ENCODE measurements around the gene NAV2. TPM values are rescaled to one million over a fixed set of nuclear protein-coding genes. Genes with fewer than 3 reads are reported as not detected.

The NAV2 gene
- total and polyA plus RNA-seq, 2 donors from 2014 or later: 5.9 to 37.7 TPM

DNA sequence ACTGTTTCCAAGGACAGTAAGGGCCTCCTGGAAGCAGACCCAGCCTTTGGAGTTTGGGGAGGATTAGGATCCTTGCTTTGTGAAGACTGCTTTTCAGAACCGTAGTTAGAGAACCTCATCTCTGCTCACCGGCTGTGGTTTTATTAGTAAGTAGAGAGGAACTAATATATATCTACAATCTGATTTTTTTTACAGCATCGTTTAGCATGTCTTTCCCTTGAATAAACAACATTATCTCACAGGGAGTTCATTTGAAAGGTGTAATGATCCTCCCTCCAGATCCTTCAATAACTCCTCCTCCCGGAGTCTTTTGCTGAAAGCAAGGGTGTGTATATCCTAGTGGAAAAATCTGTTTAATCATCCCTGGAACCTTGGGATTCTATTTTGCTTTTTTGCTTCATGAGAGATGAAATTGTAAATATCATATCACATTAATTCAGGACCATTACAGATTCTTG, 314.9 kb downstream of the NAV2 start:
- Histone ChIP-seq H3K4me1 (ENCODE audit: control insufficient read depth in 2 of 3, insufficient read depth in 2 of 3, low read depth in 1 of 3, low read length in 3 of 3) (peaks cover 4 to 12% (median 8%) of the 10 kb centered on the region in 3 donors), H3K9ac (ENCODE audit: low read length in 3 of 3) (peak overlapping the region in 2 of 3 donors; percentile 21), H3K27me3 (ENCODE audit: control insufficient read depth, insufficient read depth, low read length) (no peaks in the 10 kb centered on the region), H3K36me3 (ENCODE audit: control insufficient read depth in 2 of 3, insufficient read depth in 3 of 3, low read length in 3 of 3) (no peaks in the 10 kb centered on the region), H3K9me3 (ENCODE audit: control insufficient read depth in 2 of 3, insufficient read depth in 1 of 3, low read length in 3 of 3) (no peaks in the 10 kb centered on the region), H3K4me3 (ENCODE audit: low read length in 3 of 3) (peak overlapping the region in 2 of 3 donors; percentile 13 to 49), H3K27ac (ENCODE audit: low read depth in 2 of 2, low read length in 2 of 2) (peak overlapping the region; percentile 37 to 51)
- DNase-seq: no peak
- intact Hi-C loops (cut with DNase I): no loop called here
- TF ChIP-seq, protein P1, sequence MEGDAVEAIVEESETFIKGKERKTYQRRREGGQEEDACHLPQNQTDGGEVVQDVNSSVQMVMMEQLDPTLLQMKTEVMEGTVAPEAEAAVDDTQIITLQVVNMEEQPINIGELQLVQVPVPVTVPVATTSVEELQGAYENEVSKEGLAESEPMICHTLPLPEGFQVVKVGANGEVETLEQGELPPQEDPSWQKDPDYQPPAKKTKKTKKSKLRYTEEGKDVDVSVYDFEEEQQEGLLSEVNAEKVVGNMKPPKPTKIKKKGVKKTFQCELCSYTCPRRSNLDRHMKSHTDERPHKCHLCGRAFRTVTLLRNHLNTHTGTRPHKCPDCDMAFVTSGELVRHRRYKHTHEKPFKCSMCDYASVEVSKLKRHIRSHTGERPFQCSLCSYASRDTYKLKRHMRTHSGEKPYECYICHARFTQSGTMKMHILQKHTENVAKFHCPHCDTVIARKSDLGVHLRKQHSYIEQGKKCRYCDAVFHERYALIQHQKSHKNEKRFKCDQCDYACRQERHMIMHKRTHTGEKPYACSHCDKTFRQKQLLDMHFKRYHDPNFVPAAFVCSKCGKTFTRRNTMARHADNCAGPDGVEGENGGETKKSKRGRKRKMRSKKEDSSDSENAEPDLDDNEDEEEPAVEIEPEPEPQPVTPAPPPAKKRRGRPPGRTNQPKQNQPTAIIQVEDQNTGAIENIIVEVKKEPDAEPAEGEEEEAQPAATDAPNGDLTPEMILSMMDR (IDR thresholded peaks at IDR 0.05; ENCODE audit: borderline replicate concordance, extremely low read depth, insufficient read depth): no peak
- no peak for FAIRE-seq

DNA sequence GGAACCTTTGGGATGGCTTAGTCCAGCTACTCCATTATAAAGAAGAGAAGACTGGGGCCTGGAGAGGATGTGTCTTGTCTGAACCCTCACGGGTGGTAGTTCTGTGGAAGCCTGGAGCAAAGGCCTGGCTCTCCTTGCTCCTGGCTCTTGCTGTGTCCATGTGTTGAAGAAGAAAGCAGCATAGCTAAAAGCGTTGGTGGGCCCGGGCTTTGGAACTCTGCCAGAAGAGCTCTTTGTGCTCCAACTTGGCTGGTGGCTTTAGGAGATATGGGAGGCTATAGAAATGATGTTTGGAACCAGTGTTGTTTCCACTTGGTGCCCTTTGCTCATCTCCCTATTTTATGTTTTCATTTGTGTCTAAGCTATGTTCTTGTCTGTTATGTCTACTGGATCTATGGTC, 316.6 kb downstream of the NAV2 start:
- Histone ChIP-seq H3K4me3 (ENCODE audit: low read length in 3 of 3) (peak overlapping the region in 1 of 3 donors; percentile 49), H3K9me3 (ENCODE audit: control insufficient read depth in 2 of 3, insufficient read depth in 1 of 3, low read length in 3 of 3) (no peaks in the 10 kb centered on the region), H3K36me3 (ENCODE audit: control insufficient read depth in 2 of 3, insufficient read depth in 3 of 3, low read length in 3 of 3) (no peaks in the 10 kb centered on the region), H3K4me1 (ENCODE audit: control insufficient read depth in 2 of 3, insufficient read depth in 2 of 3, low read depth in 1 of 3, low read length in 3 of 3) (peaks cover 4 to 12% (median 11%) of the 10 kb centered on the region in 3 donors), H3K27me3 (ENCODE audit: control insufficient read depth, insufficient read depth, low read length) (no peaks in the 10 kb centered on the region), H3K9ac (ENCODE audit: low read length in 3 of 3) (peak overlapping the region in 1 of 3 donors; percentile 63), H3K27ac (ENCODE audit: low read depth in 2 of 2, low read length in 2 of 2) (peak overlapping the region in 1 of 2 donors; percentile 65)
- no peak for DNase-seq
- TF ChIP-seq, protein P1 (IDR thresholded peaks at IDR 0.05; ENCODE audit: borderline replicate concordance, extremely low read depth, insufficient read depth): no peak
- intact Hi-C loops (cut with DNase I): no loop called here
- FAIRE-seq: no peak

DNA sequence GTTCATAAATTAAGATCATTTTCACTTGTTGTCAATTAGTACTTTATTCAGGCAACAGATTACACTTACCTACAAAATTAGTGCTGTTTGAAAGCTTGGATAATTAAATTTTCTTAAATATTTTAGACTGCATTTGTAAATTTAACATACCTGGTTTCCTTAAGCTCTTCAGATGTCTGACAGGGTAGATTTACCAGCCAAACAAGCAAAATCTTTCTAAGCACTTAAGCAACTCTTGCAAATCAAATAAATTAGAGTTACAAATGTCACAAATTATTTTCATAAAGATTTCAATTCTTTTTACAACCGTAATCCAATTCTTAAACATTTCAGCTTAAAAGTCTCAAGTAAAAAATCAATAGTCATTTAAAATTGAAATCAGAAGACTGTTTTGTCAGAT, 317.8 kb downstream of the NAV2 start:
- TF ChIP-seq, protein P1 (IDR thresholded peaks at IDR 0.05; ENCODE audit: borderline replicate concordance, extremely low read depth, insufficient read depth): no peak
- no peaks in the 10 kb centered on the region for H3K36me3 ChIP-seq (ENCODE audit: control insufficient read depth in 2 of 3, insufficient read depth in 3 of 3, low read length in 3 of 3)
- no peak for DNase-seq
- H3K27me3 ChIP-seq (ENCODE audit: control insufficient read depth, insufficient read depth, low read length): no peaks in the 10 kb centered on the region
- FAIRE-seq: peak; percentile 17
- H3K4me3 ChIP-seq (ENCODE audit: low read length in 3 of 3): no peak overlapping the region
- H3K9me3 ChIP-seq (ENCODE audit: control insufficient read depth in 2 of 3, insufficient read depth in 1 of 3, low read length in 3 of 3): no peaks in the 10 kb centered on the region
- peaks cover 4 to 16% (median 12%) of the 10 kb centered on the region in 3 donors for H3K4me1 ChIP-seq (ENCODE audit: control insufficient read depth in 2 of 3, insufficient read depth in 2 of 3, low read depth in 1 of 3, low read length in 3 of 3)
- no peak overlapping the region for H3K27ac ChIP-seq (ENCODE audit: low read depth in 2 of 2, low read length in 2 of 2)
- no peak overlapping the region for H3K9ac ChIP-seq (ENCODE audit: low read length in 3 of 3)
- intact Hi-C loops (cut with DNase I): no loop called here

Data from kidney (tissue), 14 donors.